GM18870 (cell line): Measurements from ENCODE around the gene KCTD16.
A peak's percentile ranks its signal among the peaks of the same experiment; 100 is the strongest.

Experiments used
- ATAC-seq: cut with Tn5 transposase; IDR thresholded peaks from one replicate; pipeline ENCODE4 v1.9.1; 2021; ENCODE audit warnings: moderate library complexity; ENCODE audit not compliant: unreplicated experiment

KCTD16 gene

DNA sequence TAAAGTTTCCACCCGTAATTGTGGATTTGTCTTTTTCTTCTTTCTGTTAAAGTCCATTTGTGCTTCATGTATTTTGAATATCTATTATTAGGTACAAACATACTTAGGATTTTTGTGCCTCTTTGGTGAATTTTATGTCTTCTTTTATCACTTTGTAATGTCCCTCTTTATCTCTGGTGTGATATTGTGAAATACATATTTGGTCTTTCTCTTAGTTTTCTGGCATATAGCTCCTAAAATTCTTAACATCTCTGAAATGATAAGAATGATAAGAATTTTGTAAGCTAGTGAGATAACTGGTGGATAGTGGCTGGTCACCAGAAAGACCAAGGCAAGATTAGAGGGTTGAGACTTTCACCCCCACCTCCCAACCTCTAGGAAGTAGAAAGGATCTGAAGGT is 111.1 kb downstream of the KCTD16 start:
- no peak for ATAC-seq

DNA sequence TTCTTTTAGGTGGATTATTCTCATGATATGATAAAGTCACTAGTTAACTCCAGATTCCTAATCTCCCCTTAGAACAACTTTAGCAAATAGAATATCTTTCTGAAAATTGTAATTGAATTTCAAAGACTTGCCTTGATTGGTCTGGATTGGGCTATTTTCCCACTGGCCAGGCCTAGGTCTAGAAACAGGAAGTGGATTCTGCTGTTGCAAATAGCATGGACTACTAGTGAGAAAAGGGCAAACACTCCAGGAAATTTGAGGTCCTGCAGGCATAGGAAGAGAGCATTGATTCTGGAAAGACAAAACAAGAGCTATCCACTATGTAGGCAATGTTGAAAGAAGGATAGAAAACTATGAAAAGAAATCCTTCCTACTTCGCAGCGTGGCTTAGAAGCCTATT is 113.4 kb downstream of the KCTD16 start:
- no peak for ATAC-seq

DNA sequence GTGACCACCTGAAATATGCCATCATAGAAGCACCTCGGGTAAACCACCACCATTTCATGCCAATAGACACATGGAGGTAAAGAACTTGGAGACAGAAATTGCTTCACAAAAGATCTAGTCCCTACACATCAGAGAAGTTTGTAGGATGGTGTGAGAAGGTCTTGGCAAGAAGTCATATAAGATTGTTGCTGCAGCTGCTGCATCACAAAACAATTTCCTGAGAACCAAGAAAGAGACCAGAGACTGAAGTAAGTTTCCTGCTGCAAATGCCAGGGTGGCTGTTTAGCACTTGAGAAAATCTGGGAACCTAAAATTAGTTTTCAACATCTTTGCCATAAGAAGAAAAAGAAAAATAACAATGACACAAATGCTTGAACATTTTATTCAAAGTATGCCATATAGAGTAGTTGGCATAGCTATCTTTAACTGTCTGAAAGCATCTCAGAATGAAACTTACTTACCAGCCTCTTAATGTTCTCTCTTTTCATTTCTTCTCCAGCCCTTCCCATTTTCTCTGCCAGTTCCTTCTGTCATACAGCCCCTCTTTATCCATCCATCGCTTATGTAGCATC is 114.3 kb downstream of the KCTD16 start:
- no peak for ATAC-seq

DNA sequence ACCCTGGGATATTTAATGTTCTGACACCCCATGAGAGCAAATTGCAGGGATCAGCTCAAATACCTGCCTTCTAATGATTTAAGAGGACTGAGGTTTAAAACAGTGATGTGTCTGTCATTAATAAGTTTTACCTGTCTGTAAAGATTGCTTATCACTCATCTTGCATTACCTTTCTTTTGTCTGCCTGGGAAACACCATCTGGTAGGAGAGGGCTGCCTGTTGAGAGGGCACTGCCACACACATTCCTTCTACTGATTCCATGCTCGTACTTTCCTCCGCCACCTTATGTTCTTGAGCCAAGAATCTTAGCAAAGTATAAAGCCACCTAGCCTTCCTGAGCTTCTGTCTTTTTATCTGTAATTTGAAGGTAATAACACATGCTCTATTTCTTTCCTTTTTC is 118.6 kb downstream of the KCTD16 start:
- ATAC-seq, result no peak

DNA sequence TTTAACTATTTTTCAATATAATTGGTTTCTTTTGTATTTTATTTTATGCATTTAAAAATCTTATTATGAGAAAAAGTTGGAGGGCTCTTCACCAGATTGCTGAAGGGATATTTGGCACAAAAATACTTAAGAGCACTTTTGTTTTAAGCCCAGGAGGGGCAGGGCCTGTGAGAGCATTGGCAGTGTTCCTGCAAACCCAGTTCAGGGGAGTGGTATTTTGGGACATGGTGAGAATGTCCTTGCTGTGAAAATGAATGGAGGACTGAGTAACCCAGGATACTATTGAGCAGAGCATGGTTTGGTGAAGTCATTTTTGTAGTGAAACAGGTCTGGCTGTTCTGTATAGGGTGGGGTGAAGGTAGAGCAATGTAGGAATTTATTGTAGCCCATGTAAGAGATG is 121.4 kb downstream of the KCTD16 start:
- no peak for ATAC-seq

DNA sequence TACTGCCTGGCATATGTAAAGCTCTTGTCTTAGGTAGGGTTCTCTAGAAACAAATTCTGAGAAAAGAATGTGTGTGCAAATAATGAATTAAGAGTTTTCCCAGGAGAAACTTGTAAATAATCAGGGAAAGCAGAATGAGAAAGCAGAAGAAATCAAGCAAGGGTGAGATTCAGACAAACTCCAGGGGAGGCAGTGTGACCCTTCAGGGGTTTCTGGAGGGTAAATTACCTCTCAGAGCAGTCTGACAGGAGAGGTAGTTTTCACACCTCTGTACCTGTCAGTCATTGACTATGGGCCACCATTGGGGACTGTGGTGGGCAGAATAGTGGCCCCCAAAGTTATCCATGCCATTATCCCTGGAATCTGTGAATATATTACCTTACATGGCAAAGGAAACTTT is 124.6 kb downstream of the KCTD16 start:
- no peak for ATAC-seq

DNA sequence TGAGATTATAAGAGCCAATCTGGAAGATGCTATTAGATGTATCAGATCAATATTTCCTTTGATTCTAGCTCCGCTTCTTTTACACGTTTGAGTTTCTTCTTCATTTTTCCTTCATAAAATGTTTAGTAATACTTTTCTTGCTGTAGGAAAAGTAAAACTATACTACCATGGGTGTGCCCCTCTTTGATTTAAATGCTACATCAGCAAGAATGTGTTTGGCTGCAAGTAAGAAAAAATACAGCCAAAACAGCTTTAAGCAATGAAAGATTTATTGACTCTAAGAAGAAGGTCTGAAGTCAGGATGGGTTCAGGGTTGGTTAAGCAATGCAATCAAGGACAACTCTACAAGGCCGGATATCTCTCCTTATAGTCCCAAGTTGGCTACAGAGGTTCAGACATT is 126.4 kb downstream of the KCTD16 start:
- ATAC-seq, result no peak

DNA sequence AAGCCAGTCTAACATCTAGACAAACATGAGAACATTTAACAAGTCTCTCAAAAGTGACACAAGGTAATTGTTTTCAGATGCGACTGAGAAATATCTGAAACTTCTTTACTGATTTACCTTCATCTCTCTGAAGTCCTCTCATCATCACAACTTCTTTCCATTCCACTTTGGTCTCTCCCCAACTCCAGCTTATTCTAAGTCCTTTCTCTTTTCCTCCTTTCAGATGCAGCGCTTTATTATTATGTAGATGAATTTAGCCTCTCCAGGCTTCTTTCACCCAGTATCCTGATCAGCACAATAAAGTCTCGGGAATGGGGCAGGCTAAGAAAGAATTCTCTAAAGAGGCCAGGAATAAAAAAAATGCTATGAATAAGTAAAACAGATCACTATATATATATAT is 128.0 kb downstream of the KCTD16 start:
- no peak for ATAC-seq

DNA sequence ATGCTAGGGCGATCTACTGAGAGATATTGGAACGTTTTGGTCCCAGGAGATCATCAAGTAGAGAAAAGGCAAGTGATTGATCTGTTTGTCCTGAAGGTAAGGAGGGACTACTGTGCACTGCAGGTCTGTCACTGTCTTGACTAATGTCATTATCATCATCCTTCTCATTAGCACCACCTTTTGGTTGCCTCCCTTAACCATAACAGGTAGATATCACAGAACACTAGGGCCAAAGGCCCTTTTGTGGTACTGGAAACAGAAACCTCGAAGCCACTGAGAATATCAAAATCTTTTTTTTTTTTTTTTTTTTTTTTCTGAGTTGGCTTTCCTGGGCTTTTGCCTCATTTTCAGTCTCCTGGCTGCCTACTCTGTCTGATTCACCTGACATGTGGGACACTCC is 134.0 kb downstream of the KCTD16 start:
- peak; percentile 58 for ATAC-seq

DNA sequence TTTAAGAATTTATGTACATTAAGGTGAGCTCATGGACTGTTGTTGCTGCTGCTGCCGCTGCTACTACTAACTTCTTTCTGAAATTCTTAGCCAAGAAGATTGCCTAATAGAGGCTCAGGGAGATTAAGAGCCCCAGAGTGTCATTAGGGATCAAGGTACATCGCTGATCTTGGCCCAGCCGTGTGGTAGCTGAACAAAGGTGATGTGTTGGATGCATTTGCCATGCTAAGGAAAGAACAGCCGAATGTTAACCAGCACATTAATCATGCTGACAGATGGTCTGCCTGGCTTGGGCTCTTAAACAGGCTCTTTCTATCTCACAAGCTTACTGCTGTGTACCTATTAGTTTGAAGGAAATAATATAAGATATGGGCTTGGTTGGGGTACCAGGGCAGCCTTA is 137.1 kb downstream of the KCTD16 start:
- no peak for ATAC-seq

DNA sequence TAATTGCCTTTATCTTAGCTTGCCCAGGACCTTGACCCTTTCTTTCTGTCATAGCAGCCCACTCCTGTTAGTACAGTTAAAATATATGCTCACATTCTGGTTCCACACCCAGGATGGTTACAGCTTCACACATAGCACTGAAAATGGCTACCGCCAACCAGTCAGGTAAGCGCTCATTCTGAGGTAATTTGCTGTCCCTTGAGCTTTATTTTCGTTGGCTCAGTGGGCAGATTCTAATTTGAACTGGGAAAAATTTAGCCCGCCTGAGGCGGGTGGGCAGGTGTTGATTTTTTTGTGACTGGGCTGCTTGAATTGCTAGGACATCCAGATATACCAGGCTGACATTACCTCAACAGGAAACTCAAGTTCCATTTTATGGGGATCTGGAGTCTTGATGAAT is 137.5 kb downstream of the KCTD16 start:
- no peak for ATAC-seq

DNA sequence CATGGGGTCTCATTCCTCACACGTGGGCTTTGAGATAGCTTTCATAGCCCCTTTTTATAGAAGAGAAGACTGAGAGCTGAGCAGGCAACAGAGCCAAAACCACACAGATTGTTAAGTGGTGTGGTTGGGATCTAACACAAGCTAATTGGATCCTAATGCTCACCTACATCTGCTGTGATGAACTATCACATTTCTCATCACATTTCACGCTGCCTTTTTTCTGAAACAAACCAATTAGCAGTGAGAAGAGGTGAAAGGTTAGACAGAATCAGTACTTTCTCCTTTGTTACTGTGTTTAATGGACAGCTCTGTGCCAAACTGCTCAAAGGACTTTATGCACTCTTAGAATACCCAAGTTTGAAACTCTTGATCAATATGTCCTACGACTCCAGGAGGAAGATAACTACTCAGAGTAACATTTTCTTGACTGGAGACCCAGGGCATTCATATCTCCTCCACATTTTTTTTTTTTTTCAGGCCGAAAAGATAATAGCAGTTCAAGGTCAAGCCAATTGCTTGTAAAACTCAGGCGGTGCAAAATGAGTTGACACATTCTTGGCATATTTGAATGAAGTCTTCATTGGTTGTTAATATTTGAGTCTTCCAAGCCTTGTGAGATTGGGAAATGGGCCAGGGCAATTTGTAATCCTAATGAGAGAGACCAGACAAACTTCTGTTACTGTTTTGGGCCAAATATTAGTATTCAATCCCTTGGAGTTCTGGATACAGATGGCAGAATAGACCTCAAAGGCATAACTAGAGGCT is 138.4 kb downstream of the KCTD16 start:
- ATAC-seq, result no peak

DNA sequence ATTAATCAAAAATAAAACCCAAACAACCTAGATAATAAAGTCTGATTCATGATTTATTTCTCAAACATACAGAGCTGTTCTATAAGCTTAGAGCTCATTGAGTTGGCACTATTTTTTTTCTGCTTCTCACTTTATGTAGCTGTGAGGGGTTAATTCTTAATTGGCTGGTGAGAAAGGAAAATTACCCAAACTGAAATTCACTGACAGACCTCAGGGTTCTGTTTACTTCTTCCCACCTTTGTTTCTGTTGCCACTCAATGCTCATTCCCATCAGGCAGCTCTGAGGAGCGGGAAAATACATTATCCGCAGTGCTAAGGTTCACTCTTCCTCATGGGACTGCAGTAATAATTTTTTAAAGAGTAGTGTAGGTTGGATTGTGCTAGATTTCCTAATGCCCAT is 139.9 kb downstream of the KCTD16 start:
- no peak for ATAC-seq

DNA sequence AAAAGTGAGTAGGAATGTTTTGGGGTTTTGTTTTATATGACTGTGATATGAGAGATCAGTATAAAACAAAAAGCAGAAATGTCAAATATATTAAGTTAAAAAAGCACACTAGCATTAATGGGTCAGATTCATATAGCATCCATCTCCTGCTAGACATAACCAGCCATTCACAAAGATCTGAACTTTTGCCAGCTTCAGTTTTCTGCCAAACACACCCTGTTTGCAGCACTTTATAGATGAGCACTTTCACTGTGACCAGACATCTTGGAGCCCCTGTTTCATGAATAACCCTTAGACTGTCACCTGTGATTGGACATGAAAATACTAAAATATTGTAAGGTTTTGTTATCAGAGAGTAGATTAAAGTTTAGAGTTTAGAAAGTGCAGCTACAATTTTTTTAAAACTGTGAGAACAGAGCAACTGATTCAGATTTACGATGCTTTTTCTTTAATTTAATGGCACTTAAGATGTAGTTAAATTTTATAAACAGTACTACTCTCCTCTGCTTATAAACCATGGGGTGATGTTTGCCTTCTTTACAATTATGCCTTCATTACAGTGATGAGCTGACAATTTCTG is 142.6 kb downstream of the KCTD16 start:
- no peak for ATAC-seq

DNA sequence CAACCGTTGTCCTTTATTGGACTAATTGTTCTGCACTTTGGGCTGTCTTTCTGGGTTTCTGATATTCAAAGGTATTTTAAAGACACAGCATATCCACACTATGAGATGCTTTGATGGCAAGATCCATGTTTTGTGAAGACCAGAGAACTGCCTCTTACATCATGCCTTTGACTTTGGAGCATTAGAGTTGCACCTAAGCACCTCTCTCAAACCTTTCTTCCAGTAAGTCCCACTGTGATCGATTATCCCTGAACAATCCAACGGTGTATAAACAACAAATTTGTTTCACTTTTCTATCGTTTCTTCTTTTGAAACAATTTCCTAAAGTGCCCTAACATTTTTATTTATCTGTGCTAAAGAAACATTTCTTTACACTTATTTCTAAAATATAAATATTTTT is 144.4 kb downstream of the KCTD16 start:
- ATAC-seq, result no peak

DNA sequence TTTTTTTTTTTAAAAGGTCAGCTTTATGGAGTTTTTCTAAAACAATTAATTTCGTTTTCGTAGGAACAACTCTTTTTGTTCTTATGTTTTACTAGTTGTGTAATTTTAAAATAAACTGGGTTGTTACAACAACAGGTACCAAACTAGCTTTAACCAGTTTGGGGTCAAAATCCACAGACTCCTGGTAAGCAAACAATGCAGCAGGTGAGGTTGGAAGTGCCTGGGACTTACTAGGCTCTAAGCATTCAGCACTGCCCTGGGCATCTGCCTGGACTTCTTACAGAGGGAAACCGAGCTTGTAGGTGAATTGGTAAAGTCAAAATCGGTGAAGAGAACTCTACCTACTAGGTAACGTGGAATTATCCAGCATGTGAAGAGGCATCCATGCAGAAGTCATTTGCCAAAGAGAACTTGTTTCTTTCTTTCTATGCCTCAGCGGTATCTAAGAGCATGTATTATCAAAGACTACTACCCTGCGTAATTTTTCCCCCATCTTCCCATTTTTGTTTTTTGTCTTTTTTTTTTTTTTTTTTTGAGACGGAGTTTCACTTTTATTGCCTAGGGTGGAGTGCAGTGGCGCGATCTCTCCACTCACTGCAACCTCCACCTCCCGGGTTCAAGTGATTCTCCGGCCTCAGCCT is 145.4 kb downstream of the KCTD16 start:
- ATAC-seq, result no peak

DNA sequence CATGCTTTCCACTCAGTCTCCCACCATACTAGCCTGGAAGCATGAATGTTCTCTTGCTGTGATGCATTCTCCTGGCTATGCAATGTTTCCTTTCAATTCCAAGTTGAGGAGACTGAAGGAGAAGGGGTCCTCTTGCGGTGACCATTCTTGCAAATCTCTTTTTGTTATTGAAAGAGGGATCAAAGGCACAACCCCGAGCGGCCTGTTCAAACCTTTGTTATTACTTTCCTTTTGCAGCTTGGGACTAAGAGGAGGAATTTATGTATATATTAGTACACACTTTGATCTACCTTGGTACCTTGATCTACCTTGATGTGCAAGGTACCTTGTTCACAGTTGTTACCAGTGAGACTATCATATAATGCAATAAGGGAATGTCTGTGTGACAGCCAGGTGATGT is 147.3 kb downstream of the KCTD16 start:
- ATAC-seq, result no peak

DNA sequence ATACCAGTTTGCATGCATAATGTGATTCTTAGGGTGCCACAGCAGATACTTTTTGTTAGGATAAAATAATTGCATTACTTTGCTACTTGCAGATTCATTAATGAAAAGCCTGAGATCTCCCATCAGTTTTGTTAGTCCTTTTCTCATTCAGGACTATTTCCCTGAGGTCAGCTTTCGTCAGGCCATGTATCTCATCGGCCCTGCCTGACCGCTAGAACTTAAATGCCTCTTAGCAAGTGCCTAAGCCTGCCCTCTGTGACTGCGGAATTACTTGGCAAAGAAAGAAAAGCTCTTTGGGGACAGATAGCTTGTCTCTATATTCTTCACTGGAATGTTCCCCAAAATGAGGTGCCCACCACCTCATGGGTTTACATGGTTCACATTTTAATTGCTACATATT is 147.8 kb downstream of the KCTD16 start:
- ATAC-seq, result no peak

DNA sequence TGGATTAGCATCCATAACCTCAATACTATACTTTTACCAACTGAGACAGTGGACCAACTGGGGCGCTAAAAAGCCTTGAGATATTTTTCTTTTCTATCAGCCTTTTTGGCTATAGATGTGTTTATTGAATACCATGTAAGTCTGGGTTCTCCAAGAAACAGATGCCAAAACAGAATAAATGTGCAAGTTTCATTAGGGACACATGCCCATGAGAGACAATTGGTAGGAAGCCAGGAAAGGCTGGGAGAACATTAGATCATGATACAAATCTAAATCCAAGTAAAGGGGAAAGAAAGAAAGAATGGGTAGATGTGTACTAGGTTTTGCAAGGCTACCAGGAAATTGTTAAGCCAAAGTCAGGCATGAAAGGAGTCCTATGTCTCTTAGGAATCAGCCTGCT is 152.5 kb downstream of the KCTD16 start:
- ATAC-seq, result no peak

DNA sequence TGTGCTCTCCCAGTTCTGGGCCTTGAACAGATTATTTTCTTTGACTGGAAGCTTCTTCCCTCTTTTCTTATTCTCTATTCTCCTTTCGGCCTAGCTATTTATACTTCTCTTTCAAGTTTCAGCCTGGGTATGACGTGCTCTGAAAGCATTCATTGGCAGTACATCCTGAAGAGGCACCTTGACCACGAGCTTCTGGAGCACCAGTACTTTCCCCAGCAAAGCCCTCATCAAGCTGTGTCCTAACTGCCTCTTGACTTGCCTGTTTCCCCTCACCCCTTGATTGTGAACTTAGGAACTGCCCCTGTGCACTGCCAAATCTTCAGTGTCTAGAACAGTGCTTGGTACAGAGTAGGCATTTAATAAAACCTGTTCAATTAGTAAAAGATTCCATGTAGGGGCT is 154.9 kb downstream of the KCTD16 start:
- ATAC-seq, result no peak

DNA sequence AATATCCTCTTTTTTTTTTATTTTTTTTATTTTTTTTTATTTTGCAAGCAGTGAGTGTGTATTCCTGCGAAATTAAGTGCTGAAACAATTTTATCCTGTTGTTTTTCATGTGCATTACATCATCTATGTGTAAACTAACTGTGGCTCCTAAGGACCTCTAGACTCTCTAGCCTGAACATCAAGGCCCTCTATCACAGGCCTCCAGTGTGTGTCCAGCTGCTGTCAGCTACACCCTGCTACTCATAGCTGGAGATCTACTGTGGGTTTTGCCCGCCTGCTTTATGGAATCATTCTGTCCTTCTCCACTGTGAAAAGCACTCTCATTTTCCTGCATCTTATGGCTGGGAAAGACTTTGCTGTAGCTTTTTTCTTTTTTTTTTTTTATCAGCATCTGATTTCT is 157.8 kb downstream of the KCTD16 start:
- no peak for ATAC-seq

DNA sequence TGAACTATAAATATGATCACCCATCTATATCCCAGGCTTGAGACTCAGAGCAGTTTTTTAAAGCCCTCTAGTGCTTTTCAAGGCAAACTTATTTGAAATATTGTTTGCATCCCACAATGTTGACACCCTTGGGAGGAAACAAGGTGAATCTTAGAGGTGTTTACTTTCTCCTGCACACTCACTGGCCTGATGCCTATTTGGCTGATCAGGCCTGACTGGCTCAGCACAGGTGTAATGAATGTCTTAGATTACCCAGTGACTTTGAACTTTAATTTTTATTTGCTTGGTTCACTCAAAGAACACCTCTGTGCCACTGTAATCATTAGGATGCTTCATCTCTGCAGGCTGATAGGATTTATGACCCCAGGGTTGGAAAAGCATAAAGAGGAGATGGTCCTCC is 158.3 kb downstream of the KCTD16 start:
- no peak for ATAC-seq
